ENCODE measurements around the gene KLHL4. TPM values are rescaled to one million over a fixed set of nuclear protein-coding genes. Genes with fewer than 3 reads are reported as not detected.

KLHL4 gene, protein sequence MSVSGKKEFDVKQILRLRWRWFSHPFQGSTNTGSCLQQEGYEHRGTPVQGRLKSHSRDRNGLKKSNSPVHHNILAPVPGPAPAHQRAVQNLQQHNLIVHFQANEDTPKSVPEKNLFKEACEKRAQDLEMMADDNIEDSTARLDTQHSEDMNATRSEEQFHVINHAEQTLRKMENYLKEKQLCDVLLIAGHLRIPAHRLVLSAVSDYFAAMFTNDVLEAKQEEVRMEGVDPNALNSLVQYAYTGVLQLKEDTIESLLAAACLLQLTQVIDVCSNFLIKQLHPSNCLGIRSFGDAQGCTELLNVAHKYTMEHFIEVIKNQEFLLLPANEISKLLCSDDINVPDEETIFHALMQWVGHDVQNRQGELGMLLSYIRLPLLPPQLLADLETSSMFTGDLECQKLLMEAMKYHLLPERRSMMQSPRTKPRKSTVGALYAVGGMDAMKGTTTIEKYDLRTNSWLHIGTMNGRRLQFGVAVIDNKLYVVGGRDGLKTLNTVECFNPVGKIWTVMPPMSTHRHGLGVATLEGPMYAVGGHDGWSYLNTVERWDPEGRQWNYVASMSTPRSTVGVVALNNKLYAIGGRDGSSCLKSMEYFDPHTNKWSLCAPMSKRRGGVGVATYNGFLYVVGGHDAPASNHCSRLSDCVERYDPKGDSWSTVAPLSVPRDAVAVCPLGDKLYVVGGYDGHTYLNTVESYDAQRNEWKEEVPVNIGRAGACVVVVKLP
- 41.9 and 48.5 TPM in 2 replicates for polyA plus RNA-seq

DNA sequence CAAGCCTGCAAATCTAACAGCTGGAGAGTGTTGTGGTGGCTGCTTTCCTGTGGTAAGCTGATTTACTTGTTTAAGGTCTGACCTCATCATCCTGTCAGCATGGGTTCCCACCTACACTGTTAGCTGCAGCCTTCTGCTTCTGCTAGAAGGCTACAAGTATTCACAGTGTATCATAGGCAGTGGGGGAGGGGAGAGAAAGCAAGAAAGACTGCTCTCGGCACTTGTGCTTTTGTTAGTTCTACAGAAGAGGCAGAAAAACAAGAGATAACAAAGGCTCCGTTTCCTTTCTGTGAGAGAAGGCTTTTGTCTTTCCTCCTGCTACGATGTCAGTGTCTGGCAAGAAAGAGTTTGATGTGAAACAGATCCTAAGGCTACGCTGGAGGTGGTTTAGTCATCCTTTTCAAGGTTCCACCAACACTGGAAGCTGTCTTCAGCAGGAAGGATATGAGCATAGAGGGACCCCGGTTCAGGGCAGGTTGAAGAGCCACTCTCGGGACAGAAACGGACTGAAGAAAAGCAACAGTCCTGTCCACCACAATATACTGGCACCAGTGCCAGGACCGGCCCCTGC lies at the start of gene KLHL4:
TSS of gene KLHL4 (plus strand) at position 232 of the 571 bp plus-strand sequence. CDS start at position 324, 92 bp downstream.

Data from Purkinje cell (primary cell).